T-helper 2 cell treated with Interferon-gamma antibody and Interleukin-4, amounts not matched to agents 100 ng/mL and 5 ng/mL, for 36 hours (primary cell): Measurements from ENCODE around the gene ZC2HC1B. TPM values are rescaled to one million over a fixed set of nuclear protein-coding genes. Genes with fewer than 3 reads are reported as not detected.

Experiments
- total RNA-seq: library from RNA; stranded (reverse); gene quantifications from 2 replicates; pipeline ENCODE4 v1.2.3, GENCODE V29; 2022

Gene ZC2HC1B
- total RNA-seq, 1 donor from 2014 or later = not detected

Other genes starting within 250 kb of the ZC2HC1B start
- 38.3 and 39.4 TPM in 2 replicates for gene PHACTR2, start 186.5 kb upstream of the ZC2HC1B start, total RNA-seq
- gene LTV1, start 21.1 kb upstream of the ZC2HC1B start, total RNA-seq = 31.7 and 32.6 TPM in 2 replicates
- 4.1 and 5.0 TPM in 2 replicates for gene PLAGL1, start 143.8 kb downstream of the ZC2HC1B start, total RNA-seq
- 168 and 170 TPM in 2 replicates for gene SF3B5, start 231.1 kb downstream of the ZC2HC1B start, total RNA-seq